GM19397 (cell line): ENCODE measurements around the gene KLF7.

ENCODE experiments used
- ATAC-seq: cut with Tn5 transposase; IDR thresholded peaks from one replicate; pipeline ENCODE4 v1.9.1; 2021; ENCODE audit warnings: mild to moderate bottlenecking, moderate library complexity; ENCODE audit not compliant: unreplicated experiment

The KLF7 gene

DNA sequence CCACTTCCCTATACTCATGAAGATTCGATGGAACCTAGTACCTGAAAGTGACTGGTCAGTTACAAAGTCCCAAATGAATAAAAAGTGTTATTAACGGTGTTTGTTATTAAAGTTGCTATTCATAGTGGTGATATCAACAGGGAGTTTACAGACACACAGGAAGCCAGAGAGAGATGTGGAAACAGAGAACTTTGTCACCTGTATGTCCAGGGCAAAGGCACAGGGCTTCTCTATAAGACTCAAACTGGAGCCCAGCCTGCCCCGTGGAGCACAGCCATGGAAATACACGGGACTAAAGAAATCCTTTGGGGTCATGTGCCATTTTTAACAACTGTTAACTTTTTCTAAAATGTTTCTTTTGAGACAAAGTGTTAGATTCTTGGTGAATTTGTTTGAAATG is 68.5 kb downstream of the KLF7 start:
- no peak for ATAC-seq

- ATAC-seq = no peak
Observed at GRCh38 chr2:207095963-207096362, 69.8 kb downstream of the KLF7 start.

- no peak for ATAC-seq
Observed at GRCh38 chr2:207093234-207093633, 72.5 kb downstream of the KLF7 start.

GRCh38 chr2:207092818-207093217 is 72.9 kb downstream of the KLF7 start:
- no peak for ATAC-seq

DNA sequence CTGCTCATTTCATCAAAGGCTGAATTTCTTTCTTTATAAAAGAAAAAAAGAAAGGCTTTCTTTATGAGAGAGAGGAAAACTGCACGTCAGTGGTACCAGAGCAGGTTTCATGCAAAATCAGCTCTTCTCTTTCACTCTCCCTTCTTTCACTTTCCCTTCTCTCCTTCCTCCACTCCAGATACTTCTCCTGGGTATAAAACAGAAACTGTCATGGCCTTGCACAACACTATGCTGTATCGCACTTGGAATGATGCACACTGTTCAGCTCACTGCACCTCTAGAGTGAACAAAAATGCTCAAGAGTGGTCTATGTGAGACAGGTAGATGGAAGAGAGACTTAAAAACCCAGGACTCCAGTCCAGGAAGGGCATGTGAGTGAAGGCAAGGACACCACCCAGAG is 73.8 kb downstream of the KLF7 start:
- ATAC-seq = no peak

GRCh38 chr2:207091176-207091575 is 74.6 kb downstream of the KLF7 start:
- no peak for ATAC-seq

DNA sequence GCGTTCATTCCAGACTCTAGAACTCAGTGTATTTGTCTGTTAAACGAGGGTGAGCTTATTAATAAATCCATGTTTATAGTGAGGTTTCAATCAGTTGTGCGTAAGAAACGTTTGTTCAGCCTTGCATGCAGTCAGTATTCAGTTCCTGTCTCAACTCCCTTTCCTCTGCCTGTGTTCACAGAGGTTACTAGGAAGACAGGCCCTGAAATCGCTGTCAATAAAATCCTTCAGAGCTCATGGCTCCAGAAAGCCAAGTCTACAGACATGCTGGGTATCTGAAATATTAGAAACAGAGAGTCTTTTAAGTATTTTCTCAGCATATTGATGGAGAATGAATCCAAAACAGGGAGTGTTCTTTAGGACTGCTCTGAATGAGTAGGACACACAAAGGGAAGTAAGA is 75.4 kb downstream of the KLF7 start:
- no peak for ATAC-seq

GRCh38 chr2:207088839-207089238 is 76.9 kb downstream of the KLF7 start:
- ATAC-seq = no peak

DNA sequence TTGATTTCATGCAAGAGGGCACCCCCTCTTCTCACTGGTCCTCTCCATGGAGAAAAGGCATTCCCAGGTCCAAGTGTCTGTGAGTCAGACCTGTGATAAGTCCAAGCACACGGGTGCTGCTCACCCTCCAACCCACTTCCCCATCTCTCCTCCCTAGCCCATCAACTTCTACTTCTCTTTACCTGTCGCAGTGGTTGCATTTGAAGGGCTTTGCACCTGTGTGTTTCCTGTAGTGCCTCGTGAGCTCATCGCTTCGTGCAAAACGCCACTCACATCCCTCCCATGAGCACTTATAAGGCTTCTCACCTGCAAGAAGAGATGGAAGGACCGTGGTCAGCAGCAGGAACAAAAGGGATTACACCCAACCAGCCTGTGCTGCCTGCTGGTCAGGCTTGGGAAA is 77.5 kb downstream of the KLF7 start:
- no peak for ATAC-seq

- ATAC-seq = no peak
Observed at GRCh38 chr2:207087046-207087902, 78.5 kb downstream of the KLF7 start.

DNA sequence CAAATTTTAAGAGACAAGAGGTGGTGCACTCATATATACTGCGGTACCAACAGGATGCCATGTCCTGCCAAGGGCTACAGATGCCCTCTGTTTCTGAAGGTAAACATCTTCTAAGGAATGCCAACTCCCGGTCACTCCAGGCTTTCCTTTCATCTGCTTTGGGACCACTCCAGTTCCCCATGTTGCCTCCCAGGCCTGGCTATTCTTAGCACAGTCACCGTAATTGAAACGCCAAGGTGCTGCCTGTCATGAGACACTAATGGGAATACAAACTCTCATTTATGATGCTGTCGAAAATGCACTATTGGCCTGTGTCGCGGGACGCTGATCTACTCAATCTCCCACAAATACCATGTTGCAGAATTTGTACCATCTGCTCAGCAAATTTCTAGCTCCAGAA is 79.6 kb downstream of the KLF7 start:
- ATAC-seq = no peak

- ATAC-seq = no peak
Observed at GRCh38 chr2:207085110-207085509, 80.6 kb downstream of the KLF7 start.

DNA sequence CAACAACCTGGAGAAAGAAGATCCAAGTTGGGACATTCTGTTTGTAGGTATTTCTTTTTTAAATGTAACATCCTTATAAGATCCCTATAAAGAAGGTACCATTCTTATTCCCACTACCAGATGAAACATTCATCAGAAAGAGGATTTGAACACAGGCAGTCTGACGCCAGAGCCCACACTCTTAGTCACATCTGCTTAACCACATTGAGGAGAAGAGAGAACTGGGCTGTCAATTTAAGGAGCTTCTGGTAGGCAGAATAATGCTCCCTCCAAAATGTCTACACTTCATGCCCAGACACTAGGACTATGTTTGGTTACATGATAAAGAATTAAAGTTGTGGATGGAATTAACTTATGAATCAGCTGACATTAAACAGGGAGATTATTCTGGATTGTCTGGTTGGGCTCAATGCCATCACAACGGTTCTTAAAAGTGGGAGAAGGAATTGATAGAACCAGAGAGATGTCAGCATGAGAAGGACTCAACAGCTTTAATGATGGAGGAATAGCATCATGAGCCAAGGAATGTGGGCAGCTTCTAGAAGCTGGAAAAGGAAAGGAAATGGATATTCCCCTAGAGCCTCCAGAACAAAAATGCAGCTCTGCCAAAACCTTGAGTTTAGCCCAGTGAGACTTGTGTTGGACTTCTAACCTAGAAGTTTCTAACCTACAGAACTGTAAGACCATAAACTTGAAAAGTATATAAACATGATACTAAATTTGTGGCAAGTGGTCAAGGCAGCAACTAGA is 82.2 kb downstream of the KLF7 start:
- no peak for ATAC-seq

- no peak for ATAC-seq
Observed at GRCh38 chr2:207082619-207083018, 83.1 kb downstream of the KLF7 start.

GRCh38 chr2:207078186-207078798 is 87.5 kb downstream of the KLF7 start:
- ATAC-seq = no peak

GRCh38 chr2:207077266-207077665 is 88.5 kb downstream of the KLF7 start:
- ATAC-seq = no peak

DNA sequence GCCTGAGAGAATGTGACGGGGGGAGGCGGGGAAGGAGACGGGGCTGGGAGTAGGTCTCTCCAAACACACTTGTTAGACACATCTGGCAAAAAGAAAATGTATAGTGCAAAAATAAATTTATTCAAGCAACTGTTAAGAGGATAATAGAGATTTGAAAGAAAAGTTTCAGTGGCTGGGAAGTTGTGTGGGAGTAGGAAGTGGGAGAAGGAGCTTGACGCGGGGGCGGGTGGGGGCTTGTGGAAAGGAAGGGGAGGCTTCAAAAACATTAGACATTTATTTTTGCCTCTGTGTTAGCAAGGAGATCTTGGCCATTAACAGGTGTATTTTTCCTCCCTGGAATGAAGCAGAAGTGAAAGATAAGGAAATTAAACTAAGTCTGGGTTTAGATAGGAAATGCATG is 90.3 kb downstream of the KLF7 start:
- ATAC-seq = no peak

DNA sequence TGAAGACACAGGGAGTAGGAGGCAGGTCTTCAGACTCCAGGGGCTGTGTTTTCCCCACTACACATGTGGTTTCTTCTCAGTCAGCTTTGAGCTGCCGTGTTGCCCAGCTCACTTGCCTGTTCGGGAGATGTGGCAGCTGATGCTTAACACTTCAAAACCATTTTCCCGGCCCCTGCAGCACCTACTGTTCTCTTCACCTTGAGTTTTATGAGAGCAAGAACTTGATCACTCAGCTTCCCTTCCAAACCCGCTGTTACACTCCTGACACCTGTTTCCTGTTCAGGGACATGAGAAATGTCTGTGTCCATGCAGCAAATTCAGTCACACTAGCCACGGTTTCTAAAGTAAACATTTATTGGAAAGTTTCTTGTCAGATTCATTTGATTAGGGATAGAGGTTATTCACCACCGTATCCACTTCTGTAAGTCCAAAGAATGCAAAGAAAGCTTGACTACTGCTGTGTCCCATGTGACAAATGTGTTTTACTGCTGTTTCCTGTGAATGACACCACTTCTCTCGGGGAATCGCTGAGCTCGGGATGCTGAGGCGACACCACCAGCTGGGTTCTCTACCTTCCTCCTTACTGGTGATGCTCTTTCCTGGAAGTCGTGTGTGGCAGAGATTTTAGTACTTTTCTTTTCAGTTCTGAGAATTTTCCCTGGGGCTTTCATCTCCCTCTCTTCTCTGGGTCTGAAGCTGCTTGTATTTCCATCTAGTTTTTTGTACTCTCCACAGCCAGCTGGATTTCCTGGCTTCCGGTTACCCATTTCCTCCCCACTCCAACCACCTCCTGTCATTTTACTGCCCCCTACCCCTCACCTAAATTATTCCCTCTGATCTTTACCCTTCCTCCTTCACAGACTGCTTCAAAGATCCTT is 91.7 kb downstream of the KLF7 start:
- ATAC-seq = no peak

- ATAC-seq = no peak
Observed at GRCh38 chr2:207073412-207073800, 92.3 kb downstream of the KLF7 start.

DNA sequence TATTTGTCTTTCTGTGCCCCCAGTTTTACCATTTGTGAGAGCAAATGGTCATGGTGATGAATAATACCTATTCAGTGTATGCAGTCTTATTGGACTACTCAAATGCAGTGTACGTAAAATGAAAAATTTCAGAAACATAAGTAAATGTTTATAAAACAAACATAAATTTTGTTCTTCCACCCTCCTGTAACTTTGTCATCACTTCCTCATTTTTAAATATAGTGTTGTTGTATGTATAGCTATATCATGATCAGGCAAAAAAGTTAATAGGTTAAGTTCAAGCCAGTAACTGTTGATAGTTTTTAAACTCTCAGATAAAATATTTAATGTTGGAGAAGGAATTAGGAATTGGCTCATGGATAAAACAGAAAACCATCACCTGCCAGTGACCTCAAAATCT is 93.2 kb downstream of the KLF7 start:
- ATAC-seq = no peak

GRCh38 chr2:207071820-207072219 is 93.9 kb downstream of the KLF7 start:
- no peak for ATAC-seq
